GM20000 (cell line): ENCODE measurements around the gene KCNA10.

ENCODE experiments used
- DNase-seq: peaks from one replicate; pipeline ENCODE4 v3.0.0; 2012; ENCODE audit warnings: low spot score
- CTCF ChIP-seq: IDR thresholded peaks from 2 replicates; pipeline ENCODE4 v1.5.1; 2012; ENCODE audit warnings: mild to moderate bottlenecking, control low read depth; ENCODE audit errors: extremely low read depth, missing control alignments

Gene KCNA10

GRCh38 chr1:110508028-110508940 lies 10.7 kb downstream of the KCNA10 start:
- TF ChIP-seq CTCF, result no peak
- peak; percentile 48 for DNase-seq

GRCh38 chr1:110506541-110506940 lies 12.4 kb downstream of the KCNA10 start:
- TF ChIP-seq CTCF, result no peak
- no peak for DNase-seq

GRCh38 chr1:110505596-110505995 lies 13.4 kb downstream of the KCNA10 start:
- DNase-seq, result no peak
- no peak for TF ChIP-seq CTCF

GRCh38 chr1:110504226-110504625 lies 14.7 kb downstream of the KCNA10 start:
- TF ChIP-seq CTCF, result no peak

GRCh38 chr1:110503471-110503870 lies 15.5 kb downstream of the KCNA10 start:
- DNase-seq, result no peak
- TF ChIP-seq CTCF, result no peak

More at GRCh38 chr1:110504226-110504625, 14.7 kb downstream of the KCNA10 start:
- no peak for DNase-seq

GRCh38 chr1:110502402-110503151 lies 16.4 kb downstream of the KCNA10 start:
- no peak for TF ChIP-seq CTCF
- no peak for DNase-seq
